ENCODE results near the gene USH1C. TPM values are rescaled to one million over a fixed set of nuclear protein-coding genes. Genes with fewer than 3 reads are reported as not detected.

USH1C gene
- total RNA-seq, 1 experiment from 2014 or later = 1.0 TPM

GRCh38 chr11:17580271-17580670 is 36.1 kb upstream of the USH1C start:
- no peak overlapping the region for H3K27ac ChIP-seq (ENCODE audit: insufficient read length, low read depth, low read length)
- no peak overlapping the region for H2BK15ac ChIP-seq (ENCODE audit: low read depth, low read length)
- DNase-seq = peak; percentile 2
- H3K79me1 ChIP-seq (ENCODE audit: insufficient read depth, low read depth, low read length, poor library complexity, severe bottlenecking) = no peaks in the 10 kb centered on the region
- Mint-ChIP-seq H3K27ac (peak overlapping the region in 1 of 3 experiments; percentile 6; a peak in 1 of 7 replicates), H3K9me3 (peaks cover 2 to 4% of the 10 kb centered on the region in 2 experiments; a peak in 2 of 5 replicates), H3K4me1 (peaks cover 23 to 28% of the 10 kb centered on the region in 2 experiments), H3K36me3 (ENCODE audit: insufficient read depth in 1 of 3, low read depth in 3 of 3) (no peaks in the 10 kb centered on the region), H3K27me3 (ENCODE audit: low read depth) (peaks cover 4% of the 10 kb centered on the region), H3K4me3 (no peak overlapping the region)
- H3K23ac ChIP-seq (ENCODE audit: insufficient read length, low read depth, low read length) = no peak overlapping the region
- no peak overlapping the region for H2BK120ac ChIP-seq (ENCODE audit: low read depth, low read length, poor library complexity, severe bottlenecking)
- no peak overlapping the region for H2BK5ac ChIP-seq (ENCODE audit: insufficient read length, low read length)
- no peak overlapping the region for H3K4me2 ChIP-seq (ENCODE audit: insufficient read depth, insufficient read length, low read length)
- WGBS (ENCODE audit: extremely low coverage, insufficient read length, low lambda C conversion rate) = no CpG with 5 or more reads among the region's 1 CpG
- no peak overlapping the region for H2BK20ac ChIP-seq (ENCODE audit: low read depth, low read length, poor library complexity, severe bottlenecking)
- no peak overlapping the region for H4K91ac ChIP-seq (ENCODE audit: insufficient read length, low read depth, low read length)
- no peak overlapping the region for H2AK5ac ChIP-seq (ENCODE audit: insufficient read length, low read length)
- no peak overlapping the region for H3K56ac ChIP-seq (ENCODE audit: insufficient read length, low read depth, low read length)
- no peak overlapping the region for H3K18ac ChIP-seq (ENCODE audit: insufficient read length, low read depth, low read length)
- no peak for TF ChIP-seq CTCF (conservative IDR thresholded peaks at IDR 0.05)
- no peak overlapping the region for H4K5ac ChIP-seq (ENCODE audit: insufficient read length, low read depth, low read length)
- no peak overlapping the region for H3K9ac ChIP-seq (ENCODE audit: extremely low read depth, insufficient read length, low read length)
- H3K4me1 ChIP-seq (ENCODE audit: insufficient read depth, low read length) = no peaks in the 10 kb centered on the region
- H2BK12ac ChIP-seq (ENCODE audit: insufficient read length, low read depth, low read length) = no peak overlapping the region
- no peak overlapping the region for H3K4ac ChIP-seq (ENCODE audit: low read depth, low read length)
- H4K20me1 ChIP-seq (ENCODE audit: control insufficient read depth, insufficient read depth, insufficient read length) = no peaks in the 10 kb centered on the region
- no peak overlapping the region for H3K14ac ChIP-seq (ENCODE audit: insufficient read depth, low read length)
- no peak overlapping the region for H4K8ac ChIP-seq (replicated peaks; ENCODE audit: insufficient read length, low read depth, low read length)
- H2AFZ ChIP-seq (ENCODE audit: low read length) = no peak overlapping the region
- H3K27me3 ChIP-seq (ENCODE audit: insufficient read depth, low read length) = no peaks in the 10 kb centered on the region
- H3K79me2 ChIP-seq (ENCODE audit: insufficient read depth, low read length) = no peaks in the 10 kb centered on the region
- no peaks in the 10 kb centered on the region for H3K9me3 ChIP-seq (ENCODE audit: control insufficient read depth, low read depth, low read length)
- no peaks in the 10 kb centered on the region for H3K23me2 ChIP-seq (ENCODE audit: insufficient read length, low read depth, low read length, poor library complexity, severe bottlenecking)
- no peak overlapping the region for H3T11ph ChIP-seq (ENCODE audit: low read length)
